HepG2 (cell line): ENCODE data around the gene DISP2. TPM values are rescaled to one million over a fixed set of nuclear protein-coding genes. Genes with fewer than 3 reads are reported as not detected.

ENCODE experiments used
- ELF3 ChIP-seq: IDR thresholded peaks from 2 replicates; pipeline ENCODE4 v1.6.1; 2016; ENCODE audit warnings: missing genetic modification reagents, missing compliant biosample characterization
- FOXK1 ChIP-seq: sonication (generic); formaldehyde crosslinking; IDR thresholded peaks from 2 replicates; pipeline ENCODE4 v1.4.0; 2020; ENCODE audit warnings: low read depth, missing genetic modification reagents, borderline replicate concordance
- FOXM1 ChIP-seq: sonication (generic); formaldehyde crosslinking; IDR thresholded peaks from 2 replicates; pipeline ENCODE4 v1.5.0; 2020; ENCODE audit warnings: missing genetic modification reagents
- GPN1 ChIP-seq: sonication (generic); formaldehyde crosslinking; IDR thresholded peaks from 2 replicates; pipeline ENCODE4 v1.5.1; 2020; ENCODE audit warnings: missing genetic modification reagents, borderline replicate concordance
- GTF3A ChIP-seq: sonication (generic); formaldehyde crosslinking; conservative IDR thresholded peaks from 2 replicates; pipeline ENCODE4 v1.4.0; 2020; ENCODE audit warnings: mild to moderate bottlenecking, missing genetic modification reagents
- MEIS1 ChIP-seq: sonication (generic); formaldehyde crosslinking; IDR thresholded peaks from 2 replicates; pipeline ENCODE4 v1.9.0; 2021; ENCODE audit warnings: mild to moderate bottlenecking, missing genetic modification reagents, moderate library complexity, borderline replicate concordance
- MIER2 ChIP-seq: IDR thresholded peaks from 2 replicates; pipeline ENCODE4 v1.6.1; 2016; ENCODE audit warnings: missing biosample characterization, missing genetic modification reagents
- NCOR1 ChIP-seq: fragments of 200-600 bp; sonication (generic); IDR thresholded peaks from 2 replicates; pipeline ENCODE4 v1.7.0; 2017; ENCODE audit warnings: antibody characterized with exemption, low read length, borderline replicate concordance
- NR2F6 ChIP-seq, 2 experiments: IDR thresholded peaks; 2 replicates each; pipeline ENCODE4 v1.6.1; 2016; ENCODE audit warnings: antibody characterized with exemption in 1 of 2, mild to moderate bottlenecking in 1 of 2
- PPARG ChIP-seq: conservative IDR thresholded peaks from 2 replicates; pipeline ENCODE4 v1.6.1; 2016; ENCODE audit warnings: missing biosample characterization, missing genetic modification reagents
- RBAK ChIP-seq: sonication (generic); formaldehyde crosslinking; IDR thresholded peaks from 2 replicates; pipeline ENCODE4 v1.5.1; 2020; ENCODE audit warnings: mild to moderate bottlenecking, missing genetic modification reagents
- TBX3 ChIP-seq: fragments of 450-650 bp; IDR thresholded peaks from 2 replicates; pipeline ENCODE4 v1.6.1; 2017; ENCODE audit warnings: antibody characterized with exemption, mild to moderate bottlenecking, inconsistent platforms, borderline replicate concordance
- YY1 ChIP-seq: IDR thresholded peaks from 2 replicates; pipeline ENCODE4 v1.6.1; 2011; ENCODE audit warnings: low read length, low read depth, moderate library complexity, mild to moderate bottlenecking; ENCODE audit not compliant: insufficient read depth, insufficient replicate concordance
- ZBTB42 ChIP-seq: sonication (generic); formaldehyde crosslinking; IDR thresholded peaks from 2 replicates; pipeline ENCODE4 v1.5.0; 2020; ENCODE audit warnings: mild to moderate bottlenecking, missing genetic modification reagents
- ZMAT3 ChIP-seq: sonication (generic); formaldehyde crosslinking; conservative IDR thresholded peaks from 2 replicates; pipeline ENCODE4 v1.7.0; 2021; ENCODE audit warnings: missing genetic modification reagents
- ZNF124 ChIP-seq: sonication (generic); formaldehyde crosslinking; IDR thresholded peaks from 2 replicates; pipeline ENCODE4 v1.4.0; 2020; ENCODE audit warnings: missing genetic modification reagents
- ZNF207 ChIP-seq: fragments of 450-650 bp; IDR thresholded peaks from 2 replicates; pipeline ENCODE4 v1.6.1; 2016; ENCODE audit warnings: antibody characterized with exemption, borderline replicate concordance
- polyA plus RNA-seq, 8 experiments: library from polyadenylated mRNA; depleted of rRNA in 3 of 8; stranded (reverse) in 7 of 8; unstranded in 1 of 8; fragments of >200 nt; fragmentation: Illumina TruSeq in 4 of 8; extraction: Trizol in 4 of 8; gene quantifications; 2 replicates each; pipeline versions ENCODE4 v1.2.1 to v1.2.3, GENCODE V29; 2011 to 2016; ENCODE audit warnings: low read depth in 4 of 8, missing spikeins in 1 of 8, mixed read lengths in 1 of 8; ENCODE audit not compliant: insufficient read depth in 1 of 8
- total RNA-seq, 5 experiments: library from RNA; depleted of rRNA; stranded (reverse); fragments of >200 nt; fragmentation: Illumina TruSeq; extraction: Trizol; gene quantifications; 2 replicates each; pipeline ENCODE4 v1.2.3, GENCODE V29; 2016; ENCODE audit warnings: low read depth in 1 of 5
- TF ChIP-seq, protein P1 (sequence below): sonication (generic); formaldehyde crosslinking; IDR thresholded peaks from 2 replicates; pipeline ENCODE4 v1.5.0; 2020; ENCODE audit warnings: mild to moderate bottlenecking, missing genetic modification reagents, borderline replicate concordance
- TF ChIP-seq, protein P2 (sequence below): sonication (generic); formaldehyde crosslinking; IDR thresholded peaks from 2 replicates; pipeline ENCODE4 v1.8.1; 2022; ENCODE audit warnings: mild to moderate bottlenecking, missing genetic modification reagents
- TF ChIP-seq, protein P3 (sequence below): sonication (generic); formaldehyde crosslinking; IDR thresholded peaks from 2 replicates; pipeline ENCODE4 v1.8.0; 2022; ENCODE audit warnings: missing genetic modification reagents, mild to moderate bottlenecking, inconsistent platforms, borderline replicate concordance
- TF ChIP-seq, protein P4 (sequence below): sonication (generic); formaldehyde crosslinking; IDR thresholded peaks from 2 replicates; pipeline ENCODE4 v1.4.0; 2020; ENCODE audit warnings: missing genetic modification reagents, mild to moderate bottlenecking, borderline replicate concordance
- TF ChIP-seq, protein P5 (sequence below): IDR thresholded peaks from 2 replicates; pipeline ENCODE4 v1.6.1; 2012; ENCODE audit warnings: inconsistent platforms

DISP2 gene
- total and polyA plus RNA-seq, 2 of the 13 experiments (the other 11 are each of a cell fraction or from before 2014, with no cell fraction given): 0.09 to 0.32 TPM

DNA sequence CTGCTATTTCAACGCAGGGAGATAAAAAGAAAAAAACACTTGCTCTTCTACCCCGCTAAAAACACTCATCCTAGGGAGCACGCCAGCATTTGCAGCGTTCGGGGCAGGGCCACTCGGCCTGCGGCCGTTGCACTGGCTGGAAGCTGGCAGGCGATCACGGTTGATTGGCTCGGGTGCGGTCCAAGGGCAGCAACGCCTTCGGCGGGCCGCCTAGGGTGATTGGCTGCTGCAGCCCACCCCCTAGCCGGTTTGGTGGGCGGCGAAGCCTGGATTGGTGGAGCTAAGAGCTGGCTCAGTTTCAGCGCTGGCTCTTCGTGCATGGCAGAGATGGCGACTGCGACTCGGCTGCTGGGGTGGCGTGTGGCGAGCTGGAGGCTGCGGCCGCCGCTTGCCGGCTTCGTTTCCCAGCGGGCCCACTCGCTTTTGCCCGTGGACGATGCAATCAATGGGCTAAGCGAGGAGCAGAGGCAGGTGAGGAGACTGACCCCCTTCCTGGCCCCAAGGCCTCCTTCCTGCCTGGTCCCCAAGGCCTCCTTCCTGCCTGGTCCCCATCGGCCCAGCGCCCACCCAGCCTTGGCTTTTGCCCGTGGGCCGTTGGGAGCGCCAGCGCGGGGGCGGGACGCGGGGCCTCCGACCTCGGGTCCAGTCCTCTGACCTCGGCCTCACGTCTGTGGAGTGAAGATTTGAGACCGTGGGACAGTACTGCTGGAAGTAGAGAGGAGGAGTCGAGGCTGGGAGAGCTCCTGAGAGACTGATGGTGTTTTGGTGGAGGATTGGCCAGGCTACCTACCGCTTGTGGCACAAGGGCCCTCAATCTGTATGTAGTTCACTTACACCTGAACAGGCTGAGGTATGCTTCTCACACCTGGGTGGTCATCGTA, 47.7 kb downstream of the DISP2 start, which contains the start of gene IVD (continued):
- TF ChIP-seq, protein P1, sequence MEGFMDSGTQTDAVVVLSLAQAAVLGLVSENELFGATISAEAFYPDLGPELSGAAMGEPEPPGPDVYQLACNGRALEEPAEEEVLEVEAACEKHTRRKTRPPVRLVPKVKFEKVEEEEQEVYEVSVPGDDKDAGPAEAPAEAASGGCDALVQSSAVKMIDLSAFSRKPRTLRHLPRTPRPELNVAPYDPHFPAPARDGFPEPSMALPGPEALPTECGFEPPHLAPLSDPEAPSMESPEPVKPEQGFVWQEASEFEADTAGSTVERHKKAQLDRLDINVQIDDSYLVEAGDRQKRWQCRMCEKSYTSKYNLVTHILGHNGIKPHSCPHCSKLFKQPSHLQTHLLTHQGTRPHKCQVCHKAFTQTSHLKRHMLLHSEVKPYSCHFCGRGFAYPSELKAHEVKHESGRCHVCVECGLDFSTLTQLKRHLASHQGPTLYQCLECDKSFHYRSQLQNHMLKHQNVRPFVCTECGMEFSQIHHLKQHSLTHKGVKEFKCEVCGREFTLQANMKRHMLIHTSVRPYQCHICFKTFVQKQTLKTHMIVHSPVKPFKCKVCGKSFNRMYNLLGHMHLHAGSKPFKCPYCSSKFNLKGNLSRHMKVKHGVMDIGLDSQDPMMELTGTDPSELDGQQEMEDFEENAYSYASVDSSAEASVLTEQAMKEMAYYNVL: no peak; the same call in 1 of the 2 replicates
- 0 out of 2 replicates have a peak, but pooled peaks have one; percentile 48 for TF ChIP-seq ZBTB42 (CRISPR knock-in tag)
- TF ChIP-seq, protein P2, sequence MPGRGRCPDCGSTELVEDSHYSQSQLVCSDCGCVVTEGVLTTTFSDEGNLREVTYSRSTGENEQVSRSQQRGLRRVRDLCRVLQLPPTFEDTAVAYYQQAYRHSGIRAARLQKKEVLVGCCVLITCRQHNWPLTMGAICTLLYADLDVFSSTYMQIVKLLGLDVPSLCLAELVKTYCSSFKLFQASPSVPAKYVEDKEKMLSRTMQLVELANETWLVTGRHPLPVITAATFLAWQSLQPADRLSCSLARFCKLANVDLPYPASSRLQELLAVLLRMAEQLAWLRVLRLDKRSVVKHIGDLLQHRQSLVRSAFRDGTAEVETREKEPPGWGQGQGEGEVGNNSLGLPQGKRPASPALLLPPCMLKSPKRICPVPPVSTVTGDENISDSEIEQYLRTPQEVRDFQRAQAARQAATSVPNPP: peak; percentile 62; the same call in 1 of the 2 replicates
- TF ChIP-seq FOXM1 (CRISPR knock-in tag): no peak
- TF ChIP-seq PPARG (CRISPR knock-in tag): no peak
- TF ChIP-seq ZNF124 (CRISPR knock-in tag): no peak
- peak; percentile 19; the same call in 1 of the 2 replicates for TF ChIP-seq ELF3 (CRISPR knock-in tag)
- TF ChIP-seq ZNF207: no peak
- no peak for TF ChIP-seq MIER2
- TF ChIP-seq, protein P3, sequence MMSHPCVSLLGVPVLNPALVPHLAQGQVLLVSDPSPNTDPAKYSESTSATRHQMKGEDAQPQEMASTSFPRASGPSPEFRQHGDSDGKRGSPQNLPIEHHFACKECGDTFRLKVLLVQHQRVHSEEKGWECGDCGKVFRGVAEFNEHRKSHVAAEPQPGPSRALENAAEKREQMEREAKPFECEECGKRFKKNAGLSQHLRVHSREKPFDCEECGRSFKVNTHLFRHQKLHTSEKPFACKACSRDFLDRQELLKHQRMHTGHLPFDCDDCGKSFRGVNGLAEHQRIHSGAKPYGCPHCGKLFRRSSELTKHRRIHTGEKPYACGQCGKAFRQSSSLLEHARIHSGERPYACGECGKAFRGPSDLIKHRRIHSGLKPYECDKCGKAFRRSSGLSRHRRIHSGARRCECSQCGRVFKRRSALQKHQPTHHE: no peak
- no peak; the same call in 1 of the 2 replicates for TF ChIP-seq FOXK1
- TF ChIP-seq ZMAT3: peak; percentile 91
- TF ChIP-seq, protein P4, sequence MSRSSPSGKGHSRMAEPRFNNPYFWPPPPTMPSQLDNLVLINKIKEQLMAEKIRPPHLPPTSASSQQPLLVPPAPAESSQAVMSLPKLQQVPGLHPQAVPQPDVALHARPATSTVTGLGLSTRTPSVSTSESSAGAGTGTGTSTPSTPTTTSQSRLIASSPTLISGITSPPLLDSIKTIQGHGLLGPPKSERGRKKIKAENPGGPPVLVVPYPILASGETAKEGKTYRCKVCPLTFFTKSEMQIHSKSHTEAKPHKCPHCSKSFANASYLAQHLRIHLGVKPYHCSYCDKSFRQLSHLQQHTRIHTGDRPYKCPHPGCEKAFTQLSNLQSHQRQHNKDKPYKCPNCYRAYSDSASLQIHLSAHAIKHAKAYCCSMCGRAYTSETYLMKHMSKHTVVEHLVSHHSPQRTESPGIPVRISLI (CRISPR knock-in tag): peak; percentile 77; the same call in 1 of the 2 replicates
- peak; percentile 57; the same call in 1 of the 2 replicates for TF ChIP-seq MEIS1 (CRISPR knock-in tag)
- peak; percentile 78; the same call in 1 of the 2 replicates for TF ChIP-seq GPN1
- no peak for TF ChIP-seq TBX3
- no peak for TF ChIP-seq RBAK (CRISPR knock-in tag)
- TF ChIP-seq, protein P5, sequence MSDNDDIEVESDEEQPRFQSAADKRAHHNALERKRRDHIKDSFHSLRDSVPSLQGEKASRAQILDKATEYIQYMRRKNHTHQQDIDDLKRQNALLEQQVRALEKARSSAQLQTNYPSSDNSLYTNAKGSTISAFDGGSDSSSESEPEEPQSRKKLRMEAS: peak; percentile 85
- no peak for TF ChIP-seq GTF3A (CRISPR knock-in tag)
- TF ChIP-seq YY1: peak; percentile 85
- TF ChIP-seq NCOR1: no peak
- no peak for TF ChIP-seq NR2F6 (IDR thresholded peaks at IDR 0.05)
- no peak for TF ChIP-seq NR2F6 (CRISPR knock-in tag; IDR thresholded peaks at IDR 0.05)
